NCI-H510A treated with DMSO at 0.1 percent for 48 hours (cell line): ENCODE data around the gene KAT2B.
"Not testable (repeated sequence)": the region's sequence is repeated elsewhere in the genome, so short reads cannot be mapped to it uniquely, and the experiment has no call there.

ENCODE experiments used
- DNase-seq: peaks from one replicate; lab custom pipeline; 2025; lab: John Stamatoyannopoulos, UW

Gene KAT2B

GRCh38 chr3:20041197-20041780, 1.0 kb downstream of the KAT2B start:
- peak; percentile 54 for DNase-seq

- no peak for DNase-seq
Observed at GRCh38 chr3:20042331-20042730, 2.1 kb downstream of the KAT2B start.

GRCh38 chr3:20043396-20043795, 3.1 kb downstream of the KAT2B start:
- no peak for DNase-seq

- DNase-seq: no peak
Observed at GRCh38 chr3:20043825-20044224, 3.6 kb downstream of the KAT2B start.

GRCh38 chr3:20045141-20045540, 4.9 kb downstream of the KAT2B start:
- DNase-seq: not testable (repeated sequence)

- DNase-seq: no peak
Observed at GRCh38 chr3:20046556-20046955, 6.3 kb downstream of the KAT2B start.

GRCh38 chr3:20047341-20047779, 7.1 kb downstream of the KAT2B start:
- DNase-seq: no peak

- no peak for DNase-seq
Observed at GRCh38 chr3:20047976-20048883, 8.0 kb downstream of the KAT2B start.

GRCh38 chr3:20051123-20051806, 11.0 kb downstream of the KAT2B start:
- no peak for DNase-seq

- no peak for DNase-seq
Observed at GRCh38 chr3:20052851-20053250, 12.6 kb downstream of the KAT2B start.

- DNase-seq: peak; percentile 55
Observed at GRCh38 chr3:20054549-20054987, 14.3 kb downstream of the KAT2B start.

GRCh38 chr3:20055020-20055775, 15.0 kb downstream of the KAT2B start:
- DNase-seq: no peak

- DNase-seq: no peak
Observed at GRCh38 chr3:20055842-20056241, 15.6 kb downstream of the KAT2B start.

GRCh38 chr3:20056725-20057611, 16.7 kb downstream of the KAT2B start:
- DNase-seq: no peak

GRCh38 chr3:20057612-20058180, 17.4 kb downstream of the KAT2B start:
- DNase-seq: no peak

- DNase-seq: no peak
Observed at GRCh38 chr3:20059929-20060328, 19.7 kb downstream of the KAT2B start.

- DNase-seq: no peak
Observed at GRCh38 chr3:20060974-20061685, 20.9 kb downstream of the KAT2B start.

GRCh38 chr3:20062996-20063395, 22.8 kb downstream of the KAT2B start:
- DNase-seq: no peak

GRCh38 chr3:20064387-20064786, 24.1 kb downstream of the KAT2B start:
- DNase-seq: no peak
